ENCODE results near the gene TBC1D5. TPM values are rescaled to one million over a fixed set of nuclear protein-coding genes. Genes with fewer than 3 reads are reported as not detected.

The TBC1D5 gene
- total and polyA plus RNA-seq, 2 of the 4 experiments (the other 2 are of a cell fraction) = 16.4 to 57.0 TPM

- in situ Hi-C loops (cut with MboI; ENCODE audit: low sequenced_read_pairs) = no loop called here
- CTCF ChIA-PET = no interaction called here
- H3K56ac ChIP-seq (ENCODE audit: extremely low read depth, insufficient read depth, low read length) = no peak overlapping the region
These were observed 483.5 kb downstream of the TBC1D5 start for GRCh38 chr3:17258823-17259436.

More at GRCh38 chr3:17258823-17259436, 483.5 kb downstream of the TBC1D5 start:
- Histone ChIP-seq H2BK5ac (ENCODE audit: low read depth, low read length, poor library complexity, severe bottlenecking) (no peak overlapping the region), H2AK9ac (replicated peaks; ENCODE audit: low read depth, low read length, poor library complexity) (no peak overlapping the region), H3K36me3 (ENCODE audit: control insufficient read depth, insufficient read depth, low read length) (no peaks in the 10 kb centered on the region), H3K18ac (ENCODE audit: low read depth, low read length) (no peak overlapping the region), H2AK5ac (ENCODE audit: low read depth, low read length) (no peak overlapping the region), H3K4me3 (ENCODE audit: insufficient read depth, low read depth, low read length) (no peak overlapping the region), H3K27ac (ENCODE audit: insufficient read depth, low read length) (no peak overlapping the region), H2BK20ac (ENCODE audit: low read depth, low read length) (no peak overlapping the region), H3K9me1 (ENCODE audit: insufficient read depth, low read length) (no peaks in the 10 kb centered on the region), H3K4me2 (ENCODE audit: low read depth, low read length) (no peak overlapping the region), H4K91ac (ENCODE audit: insufficient read depth, low read depth, low read length) (no peak overlapping the region), H3K4me1 (ENCODE audit: control insufficient read depth, insufficient read depth, low read length) (no peaks in the 10 kb centered on the region), H4K8ac (ENCODE audit: low read depth in 2 of 2, low read length in 2 of 2) (no peak overlapping the region), H3K79me1 (ENCODE audit: low read depth in 1 of 2, low read length in 2 of 2) (no peaks in the 10 kb centered on the region), H2AFZ (replicated peaks; ENCODE audit: low read length, poor library complexity) (no peak overlapping the region), H3K9me3 (ENCODE audit: control insufficient read depth, insufficient read depth, low read length) (no peaks in the 10 kb centered on the region), H3K23ac (ENCODE audit: low read depth, low read length) (no peak overlapping the region), H2BK15ac (ENCODE audit: low read depth, low read length) (no peak overlapping the region), H3K27me3 (ENCODE audit: control insufficient read depth, insufficient read depth, low read length) (no peaks in the 10 kb centered on the region), H4K20me1 (ENCODE audit: insufficient read depth, low read length) (no peaks in the 10 kb centered on the region), H3K4ac (ENCODE audit: low read depth, low read length) (no peak overlapping the region), H3K9ac (ENCODE audit: low read depth, low read length) (no peak overlapping the region), H3K14ac (replicated peaks; ENCODE audit: low read depth, low read length) (no peak overlapping the region), H2BK120ac (ENCODE audit: low read depth, low read length) (no peak overlapping the region), H4K5ac (ENCODE audit: low read depth, low read length) (no peak overlapping the region)
- DNase-seq (peak; percentile 39), ATAC-seq (ENCODE audit: low read depth) (0 out of 2 replicates have a peak, but pooled peaks have one; percentile 27)
- intact Hi-C loops (cut with micrococcal nuclease) (loop anchor here (1.0 to 10.0 kb wide), 3 partner anchors 154 to 582 kb away; partner anchors contain the start of gene TBC1D5), dilution Hi-C loops (cut with HindIII; ENCODE audit: low sequenced_read_pairs, unreplicated experiment) (loop anchor here (25.0 kb wide), 1 partner anchor 153 kb away; no protein-coding TSS in a partner anchor)
- POLR2A ChIA-PET (ENCODE audit: unreplicated experiment) = no interaction called here
- no TSS peak for BruUV-seq (replicated peaks)
- no CpG with 5 or more reads among the region's 3 CpGs for WGBS, 2 experiments (ENCODE audit: extremely low coverage in 2 of 2, insufficient read length in 1 of 2)
- TF ChIP-seq NFE2L2 (IDR thresholded peaks at IDR 0.05; ENCODE audit: low read depth, low read length) = no peak
- peak; percentile 69 for TF ChIP-seq RAD21 (IDR thresholded peaks at IDR 0.05; ENCODE audit: low read length)
- peak; percentile 63 for TF ChIP-seq SMC3 (IDR thresholded peaks at IDR 0.05; ENCODE audit: low read depth, low read length)
- TF ChIP-seq CTCF (conservative IDR thresholded peaks at IDR 0.05; ENCODE audit: low read depth, low read length) = peak; percentile 70

Data from IMR-90 (cell line).